ENCODE results near the gene SHROOM2. TPM values are rescaled to one million over a fixed set of nuclear protein-coding genes. Genes with fewer than 3 reads are reported as not detected.
A peak's percentile ranks its signal among the peaks of the same experiment; 100 is the strongest.

The SHROOM2 gene
- total RNA-seq, 2 donors from 2014 or later: 14.4 to 15.4 TPM

- TF ChIP-seq, protein P1, sequence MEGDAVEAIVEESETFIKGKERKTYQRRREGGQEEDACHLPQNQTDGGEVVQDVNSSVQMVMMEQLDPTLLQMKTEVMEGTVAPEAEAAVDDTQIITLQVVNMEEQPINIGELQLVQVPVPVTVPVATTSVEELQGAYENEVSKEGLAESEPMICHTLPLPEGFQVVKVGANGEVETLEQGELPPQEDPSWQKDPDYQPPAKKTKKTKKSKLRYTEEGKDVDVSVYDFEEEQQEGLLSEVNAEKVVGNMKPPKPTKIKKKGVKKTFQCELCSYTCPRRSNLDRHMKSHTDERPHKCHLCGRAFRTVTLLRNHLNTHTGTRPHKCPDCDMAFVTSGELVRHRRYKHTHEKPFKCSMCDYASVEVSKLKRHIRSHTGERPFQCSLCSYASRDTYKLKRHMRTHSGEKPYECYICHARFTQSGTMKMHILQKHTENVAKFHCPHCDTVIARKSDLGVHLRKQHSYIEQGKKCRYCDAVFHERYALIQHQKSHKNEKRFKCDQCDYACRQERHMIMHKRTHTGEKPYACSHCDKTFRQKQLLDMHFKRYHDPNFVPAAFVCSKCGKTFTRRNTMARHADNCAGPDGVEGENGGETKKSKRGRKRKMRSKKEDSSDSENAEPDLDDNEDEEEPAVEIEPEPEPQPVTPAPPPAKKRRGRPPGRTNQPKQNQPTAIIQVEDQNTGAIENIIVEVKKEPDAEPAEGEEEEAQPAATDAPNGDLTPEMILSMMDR (conservative IDR thresholded peaks at IDR 0.05): no peak
- Mint-ChIP-seq H3K27me3 (ENCODE audit: insufficient read depth) (no peaks in the 10 kb centered on the region), H3K27ac (no peak overlapping the region), H3K4me3 (no peak overlapping the region), H3K36me3 (ENCODE audit: low read depth) (peaks cover 11% of the 10 kb centered on the region), H3K4me1 (peaks cover 15% of the 10 kb centered on the region), H3K9me3 (peaks cover 68% of the 10 kb centered on the region)
- Histone ChIP-seq H3K9me3 (ENCODE audit: control insufficient read depth, low read length) (no peaks in the 10 kb centered on the region), H3K27me3 (ENCODE audit: control insufficient read depth, insufficient read depth, low read length, poor library complexity, severe bottlenecking) (no peaks in the 10 kb centered on the region), H3K9ac (ENCODE audit: extremely low read depth, low read length, poor library complexity, severe bottlenecking) (no peak overlapping the region), H3K4me3 (ENCODE audit: low read length) (no peak overlapping the region), H3K4me1 (ENCODE audit: control insufficient read depth, insufficient read depth, low read length) (no peaks in the 10 kb centered on the region), H3K27ac (ENCODE audit: low read depth, low read length) (no peak overlapping the region), H3K36me3 (ENCODE audit: control insufficient read depth, insufficient read depth, low read length) (no peaks in the 10 kb centered on the region)
- 91 to 100% methylated on average over 3 to 8 of the region's 8 CpGs for WGBS, 2 experiments (ENCODE audit: insufficient coverage in 1 of 2, insufficient read length in 1 of 2)
- no peak for DNase-seq
Measured at GRCh38 chrX:9825966-9826365, 39.7 kb downstream of the SHROOM2 start.

DNA sequence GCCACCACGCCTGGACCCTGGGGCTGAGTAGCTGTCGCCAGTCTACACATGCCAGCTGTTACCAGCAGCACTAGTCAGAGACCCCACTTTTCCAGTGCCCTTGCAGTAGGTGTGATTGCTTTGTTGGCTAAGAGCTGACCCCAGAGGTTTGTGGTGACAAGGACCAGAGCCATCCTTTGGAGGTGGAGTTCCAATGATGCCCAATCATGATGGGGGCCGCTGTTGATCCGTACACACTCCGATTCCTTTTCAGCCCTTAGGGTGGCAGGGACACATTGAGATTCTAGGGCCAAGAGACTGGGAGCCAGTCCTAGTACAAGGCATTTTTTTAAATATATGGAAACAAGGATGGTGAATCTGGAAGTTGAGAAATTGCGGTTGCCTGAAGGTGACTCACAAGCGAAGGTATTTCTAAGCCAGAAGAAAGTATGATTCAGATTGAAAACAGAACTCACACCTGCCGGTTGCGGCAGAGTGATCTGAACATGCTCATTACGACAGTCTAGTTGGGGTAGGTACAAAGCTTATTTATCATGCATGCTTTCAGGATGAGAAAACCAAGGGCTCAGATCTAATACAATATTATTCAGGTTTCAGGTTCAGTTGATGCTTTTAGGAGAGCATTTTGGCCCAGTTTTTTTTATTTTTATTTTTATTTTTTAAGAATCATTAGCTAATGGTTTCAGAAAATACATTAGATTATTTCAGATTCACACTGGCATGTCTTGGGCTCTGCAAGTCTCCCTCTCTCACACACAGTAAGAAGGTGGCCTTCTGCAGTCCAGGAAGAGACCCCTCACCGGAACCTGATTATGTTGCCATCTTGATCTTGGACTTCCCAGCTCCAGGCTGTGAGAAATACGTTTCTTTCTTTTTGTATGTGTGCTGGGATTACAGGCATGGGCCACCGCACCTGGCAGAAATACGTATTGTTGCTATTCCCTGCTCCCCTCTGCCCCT, 43.4 kb downstream of the SHROOM2 start:
- Mint-ChIP-seq H3K27ac (no peak overlapping the region), H3K4me1 (peaks cover 19% of the 10 kb centered on the region)

GRCh38 chrX:9832811-9833210, 46.6 kb downstream of the SHROOM2 start:
- 37 to 80% methylated on average over 1 to 5 of the region's 6 CpGs for WGBS, 2 experiments (ENCODE audit: insufficient coverage in 1 of 2, insufficient read length in 1 of 2)

More for the DNA sequence above, 43.4 kb downstream of the SHROOM2 start:
- Histone ChIP-seq H3K36me3 (ENCODE audit: control insufficient read depth, insufficient read depth, low read length) (no peaks in the 10 kb centered on the region), H3K4me1 (ENCODE audit: control insufficient read depth, insufficient read depth, low read length) (no peaks in the 10 kb centered on the region), H3K27me3 (ENCODE audit: control insufficient read depth, insufficient read depth, low read length, poor library complexity, severe bottlenecking) (no peaks in the 10 kb centered on the region), H3K9ac (ENCODE audit: extremely low read depth, low read length, poor library complexity, severe bottlenecking) (no peak overlapping the region), H3K27ac (ENCODE audit: low read depth, low read length) (no peak overlapping the region), H3K9me3 (ENCODE audit: control insufficient read depth, low read length) (no peaks in the 10 kb centered on the region), H3K4me3 (ENCODE audit: low read length) (no peak overlapping the region)
- Mint-ChIP-seq H3K9me3 (peaks cover 75% of the 10 kb centered on the region), H3K27me3 (ENCODE audit: insufficient read depth) (no peaks in the 10 kb centered on the region), H3K36me3 (ENCODE audit: low read depth) (peaks cover 13% of the 10 kb centered on the region), H3K4me3 (no peak overlapping the region)
- DNase-seq: no peak
- TF ChIP-seq, protein P1 (conservative IDR thresholded peaks at IDR 0.05): no peak
- WGBS, 2 experiments (ENCODE audit: insufficient coverage in 1 of 2, insufficient read length in 1 of 2): 93 to 97% methylated on average over 3 to 14 of the region's 14 CpGs

More at GRCh38 chrX:9832811-9833210, 46.6 kb downstream of the SHROOM2 start:
- no peaks in the 10 kb centered on the region for H3K27me3 Mint-ChIP-seq (ENCODE audit: insufficient read depth)
- Histone ChIP-seq H3K4me3 (ENCODE audit: low read length) (no peak overlapping the region), H3K4me1 (ENCODE audit: control insufficient read depth, insufficient read depth, low read length) (no peaks in the 10 kb centered on the region), H3K27ac (ENCODE audit: low read depth, low read length) (no peak overlapping the region), H3K27me3 (ENCODE audit: control insufficient read depth, insufficient read depth, low read length, poor library complexity, severe bottlenecking) (no peaks in the 10 kb centered on the region), H3K36me3 (ENCODE audit: control insufficient read depth, insufficient read depth, low read length) (no peaks in the 10 kb centered on the region), H3K9ac (ENCODE audit: extremely low read depth, low read length, poor library complexity, severe bottlenecking) (no peak overlapping the region), H3K9me3 (ENCODE audit: control insufficient read depth, low read length) (no peaks in the 10 kb centered on the region)
- peak; percentile 73 for DNase-seq
- H3K4me3 Mint-ChIP-seq: no peak overlapping the region
- H3K36me3 Mint-ChIP-seq (ENCODE audit: low read depth): peaks cover 6% of the 10 kb centered on the region
- TF ChIP-seq, protein P1 (conservative IDR thresholded peaks at IDR 0.05): no peak
- H3K9me3 Mint-ChIP-seq: peaks cover 75% of the 10 kb centered on the region
- no peak overlapping the region for H3K27ac Mint-ChIP-seq
- peaks cover 9% of the 10 kb centered on the region for H3K4me1 Mint-ChIP-seq
